Suppressor macrophage treated with lipopolysaccharide for 4 hours (primary cell): Measurements from ENCODE around the gene HP1BP3.
"Not testable (repeated sequence)": the region's sequence is repeated elsewhere in the genome, so short reads cannot be mapped to it uniquely, and the experiment has no call there.

Experiments used
- DNase-seq: peaks from one replicate; pipeline ENCODE4 v3.0.0-alpha.2; 2020

The HP1BP3 gene

DNA sequence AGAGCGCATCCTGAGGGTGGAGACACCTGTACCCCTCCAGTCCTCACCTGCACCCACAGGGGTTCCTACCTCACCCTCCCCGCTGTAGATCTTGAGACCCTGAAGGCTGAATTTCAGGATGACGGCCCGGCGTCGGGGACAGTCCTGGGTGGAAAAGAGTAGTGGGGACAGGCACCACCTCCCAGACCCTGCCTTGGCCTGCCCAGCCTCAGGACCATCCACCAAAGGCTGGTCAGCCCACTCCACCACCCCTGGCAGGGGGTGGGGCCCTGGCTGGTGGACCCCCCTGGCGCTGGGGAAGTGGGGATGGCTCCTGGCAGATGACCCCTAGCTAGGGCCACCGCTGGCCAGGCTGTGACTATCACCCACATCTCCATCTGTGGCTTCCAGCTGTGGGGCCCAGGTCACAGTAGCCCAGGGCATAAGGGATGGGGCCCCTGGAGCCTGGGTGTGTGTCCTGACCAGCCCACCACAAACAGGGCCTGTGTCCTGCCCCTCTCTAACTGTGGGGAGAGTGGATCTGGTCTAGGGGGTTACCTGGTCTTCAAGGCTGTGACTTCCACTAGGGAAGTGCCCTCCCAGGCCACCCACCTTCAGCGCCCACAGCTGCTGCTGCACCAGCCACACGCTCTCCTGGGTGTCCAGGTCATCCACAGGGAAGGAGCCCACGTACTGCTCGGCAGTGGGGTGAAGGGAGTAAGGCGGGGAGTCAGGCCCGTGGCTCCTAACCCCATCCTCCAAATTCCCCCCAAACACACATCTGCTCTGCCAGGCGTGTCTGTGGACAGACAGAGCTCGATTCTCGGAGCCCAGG, 60.0 kb downstream of the HP1BP3 start:
- DNase-seq: no peak

DNA sequence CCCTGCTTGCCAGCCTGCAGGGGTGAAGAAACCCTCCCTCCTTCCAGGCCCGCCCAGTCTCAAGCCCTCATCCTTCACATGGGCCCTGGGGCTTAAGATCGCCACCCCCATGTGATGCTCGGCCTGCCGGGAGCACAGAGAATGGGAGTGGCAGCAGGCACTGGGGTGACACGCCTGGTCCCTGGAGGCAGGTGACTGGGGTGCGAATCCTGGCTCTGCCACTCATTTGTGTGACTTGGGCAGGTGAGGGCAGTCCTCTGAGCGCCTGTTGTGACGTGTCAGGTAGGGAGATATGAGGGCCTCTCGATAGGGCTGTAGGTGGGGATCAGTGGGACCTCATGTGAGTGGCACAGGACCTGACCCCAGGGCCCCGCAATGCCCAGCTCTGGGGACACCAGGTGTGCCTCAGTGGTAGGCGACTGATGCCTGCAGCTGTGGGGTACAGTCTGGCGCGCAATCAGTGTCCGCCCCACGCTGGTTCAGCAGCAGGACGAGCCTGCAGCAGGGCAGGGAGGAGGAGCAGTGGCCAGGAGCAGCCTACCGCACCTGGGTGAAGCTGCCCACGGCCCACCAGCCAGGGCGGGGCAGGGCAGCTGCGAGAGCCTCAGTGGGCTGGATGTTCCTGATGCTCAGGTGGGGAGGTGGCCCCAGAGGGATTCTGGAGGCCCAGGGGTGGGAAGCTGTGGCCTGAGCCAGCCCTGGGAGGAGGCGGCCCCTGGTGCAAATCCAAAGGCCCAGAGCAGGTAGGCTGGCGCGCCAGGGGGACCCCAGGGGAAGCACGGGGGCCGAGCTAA, 60.8 kb downstream of the HP1BP3 start:
- no peak for DNase-seq

GRCh38 chr1:20725189-20726117, 61.7 kb downstream of the HP1BP3 start:
- DNase-seq: no peak

DNA sequence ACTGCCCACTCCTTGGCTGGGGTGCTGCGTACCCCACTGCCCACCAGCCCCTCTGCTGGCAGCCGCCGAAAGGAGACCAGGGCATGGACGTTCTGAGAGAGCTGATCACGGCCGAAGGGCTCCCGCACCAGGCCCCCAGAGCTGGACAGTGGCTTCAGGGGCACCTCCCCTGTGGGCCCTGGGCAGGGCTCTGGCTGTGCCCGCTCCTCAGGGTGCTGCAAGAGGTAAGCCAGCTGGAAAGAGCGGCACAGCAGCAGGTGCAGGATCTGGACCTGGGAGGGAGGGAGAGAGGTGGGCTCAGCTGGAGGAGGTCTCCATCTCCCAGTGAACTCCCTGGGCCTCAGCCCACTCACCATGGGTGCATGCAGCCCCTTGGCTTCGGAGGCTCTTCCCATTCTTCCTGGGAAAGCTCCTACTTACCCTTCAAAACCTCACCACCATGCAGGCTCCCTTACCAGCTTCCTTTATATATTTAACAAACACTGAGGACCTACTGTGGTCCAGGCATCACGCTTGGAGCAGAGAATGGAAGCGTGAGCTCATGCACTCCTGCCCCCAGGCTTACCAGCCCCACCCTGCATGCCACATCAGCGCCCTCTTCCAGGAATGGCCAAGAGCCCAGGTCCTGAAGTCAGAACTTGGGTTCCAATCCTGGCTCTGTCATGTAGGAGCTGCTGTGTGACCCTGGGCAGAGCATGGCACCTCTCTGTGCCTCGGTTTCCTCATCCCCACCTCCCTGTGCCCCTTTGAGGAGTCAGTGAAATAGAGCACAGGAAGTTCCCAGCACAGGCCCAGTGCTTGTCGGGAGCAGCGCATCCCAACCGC, 62.5 kb downstream of the HP1BP3 start:
- no peak for DNase-seq

DNA sequence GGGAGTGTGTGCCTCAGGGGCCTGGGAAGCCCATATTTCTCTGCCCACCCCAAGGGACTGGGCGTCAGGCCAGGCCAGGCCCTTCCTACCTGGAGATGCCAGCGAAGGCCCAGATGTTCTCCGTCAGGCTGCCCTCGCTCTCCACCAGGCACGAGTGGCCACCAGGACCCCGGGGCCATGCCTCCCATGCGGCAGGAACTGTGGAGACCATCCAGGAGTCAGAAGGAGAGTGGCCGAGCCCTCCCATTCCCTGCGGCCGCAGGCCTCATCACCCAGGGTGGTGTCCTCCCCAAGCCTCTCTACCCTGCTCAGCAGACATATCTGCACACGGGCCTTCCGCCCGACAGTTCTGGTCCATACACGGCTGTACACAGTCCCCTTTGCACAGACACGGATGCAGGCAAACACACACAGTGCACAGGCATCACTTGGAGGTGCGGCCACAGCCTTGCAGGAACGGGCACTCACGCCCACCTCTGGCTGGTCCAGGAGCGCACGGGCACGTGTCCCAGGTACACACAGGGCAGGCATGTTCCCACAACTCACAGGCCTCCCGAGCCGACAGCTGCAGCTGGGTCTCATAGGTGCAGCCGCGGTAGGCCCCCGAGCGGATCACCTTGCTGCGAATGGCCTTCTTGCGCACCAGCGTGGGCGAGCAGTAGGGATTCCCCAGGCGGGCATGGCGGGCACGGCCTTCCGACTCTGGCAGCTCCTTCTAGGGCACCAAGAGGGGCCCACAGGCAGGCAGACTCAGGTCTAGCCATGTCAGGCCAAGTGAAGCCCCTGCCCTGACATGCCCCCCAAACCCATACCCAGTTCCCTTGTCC, 63.4 kb downstream of the HP1BP3 start:
- no peak for DNase-seq

GRCh38 chr1:20723159-20723536, 64.0 kb downstream of the HP1BP3 start:
- no peak for DNase-seq

DNA sequence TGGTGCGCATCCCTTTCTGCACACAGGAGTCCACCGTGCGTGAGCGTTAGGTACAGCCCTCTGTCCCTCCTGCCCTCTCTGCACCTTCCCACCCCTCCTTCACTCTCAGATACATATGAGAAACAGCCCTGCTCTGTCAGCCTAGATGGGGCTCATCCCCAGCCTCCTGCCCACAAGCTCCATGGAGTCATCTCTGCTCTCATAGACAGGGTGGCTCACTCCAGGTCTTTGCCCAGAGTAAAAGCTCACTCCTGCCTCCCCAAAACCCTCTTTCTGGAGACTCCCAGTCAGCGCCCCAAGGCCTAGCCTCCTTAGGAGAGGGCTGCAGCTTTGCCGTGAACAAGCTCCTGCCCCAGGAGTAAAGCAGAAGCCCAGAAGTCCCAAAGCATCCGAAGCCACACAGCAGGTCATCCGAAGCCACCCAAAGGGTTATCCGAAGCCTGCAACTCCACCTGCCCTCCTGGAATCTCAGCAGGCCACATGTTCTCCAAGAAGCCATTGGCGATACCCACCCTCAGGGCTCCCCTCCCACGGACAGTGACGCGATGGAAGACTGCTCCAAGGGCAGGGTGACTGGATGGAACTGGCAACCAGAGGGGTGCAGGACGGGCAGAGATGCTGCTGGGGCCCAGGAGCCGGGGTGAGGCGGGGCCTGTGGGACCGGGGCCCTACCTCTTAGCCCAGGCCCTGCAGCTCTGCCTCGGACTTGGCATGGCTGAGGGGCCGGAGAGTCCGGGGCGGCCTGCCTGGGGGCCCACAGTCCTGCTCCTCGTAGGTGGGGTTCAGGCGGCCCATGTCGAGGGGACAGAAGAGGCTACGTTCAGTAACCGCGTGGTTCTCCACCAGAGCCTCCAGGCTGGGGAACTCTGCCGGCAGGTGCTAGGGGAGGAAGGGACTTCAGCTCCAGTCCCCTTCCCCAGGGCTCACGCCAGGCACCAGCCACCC, 65.7 kb downstream of the HP1BP3 start:
- DNase-seq: no peak

DNA sequence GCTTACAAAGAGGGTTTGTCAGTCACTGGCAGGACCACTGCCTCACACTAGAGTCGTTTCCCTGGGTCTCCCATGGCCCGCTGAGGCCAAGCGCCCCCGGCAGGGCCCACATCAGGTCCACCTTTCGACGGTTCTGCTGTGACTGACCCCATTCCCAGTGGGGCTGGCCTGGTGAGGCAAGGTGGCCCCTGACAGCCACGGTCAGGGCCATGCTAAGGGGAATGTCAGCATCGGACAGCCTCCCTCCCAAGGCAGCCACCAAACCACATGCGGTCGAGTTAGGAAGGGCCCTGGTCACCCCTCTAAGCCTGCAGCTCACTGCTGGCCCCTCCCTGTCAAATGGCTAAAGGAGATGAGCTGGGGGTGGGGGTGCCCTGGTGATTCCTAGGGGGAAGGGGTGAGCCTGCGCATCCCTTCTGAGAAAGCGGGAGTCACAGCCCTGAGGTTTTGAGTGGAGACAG, 66.4 kb downstream of the HP1BP3 start:
- no peak for DNase-seq

DNA sequence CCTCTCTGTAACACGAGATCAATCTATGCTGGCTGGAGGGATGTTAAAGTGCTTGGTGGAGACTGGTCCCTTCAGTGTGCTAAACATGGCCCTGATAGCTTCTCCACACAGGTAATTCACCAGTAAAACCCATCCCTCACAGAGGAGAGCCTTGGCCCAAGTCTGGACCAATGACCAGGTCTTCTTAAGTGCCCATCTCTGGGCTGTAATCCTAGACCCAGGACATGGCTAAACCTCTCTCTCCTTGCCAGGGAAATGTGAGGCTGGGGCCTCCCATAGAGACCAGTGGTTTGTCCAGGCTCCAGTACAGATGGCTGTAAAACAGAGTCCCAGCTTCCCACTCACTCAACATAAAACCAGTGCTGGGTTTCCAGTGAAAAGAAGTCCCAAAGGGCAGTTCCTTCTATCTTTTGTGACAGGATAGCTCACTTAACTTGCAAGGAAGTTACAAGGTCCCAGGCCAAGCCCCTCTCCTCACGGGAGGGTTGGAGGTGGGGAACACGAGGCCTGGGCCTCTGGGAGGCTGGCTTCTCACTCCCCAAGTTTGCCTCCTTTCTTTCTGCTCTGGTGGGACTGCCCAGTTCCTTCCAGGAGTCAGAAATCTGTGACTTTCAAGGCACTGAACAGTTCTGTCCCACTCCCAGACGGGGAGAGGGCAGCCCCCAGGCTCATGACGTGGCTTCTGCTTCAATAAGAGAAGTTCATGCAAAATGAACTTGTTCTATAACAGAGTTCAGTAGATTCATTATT, 67.1 kb downstream of the HP1BP3 start:
- no peak for DNase-seq

- DNase-seq: no peak
Measured at GRCh38 chr1:20719261-20719660, 67.8 kb downstream of the HP1BP3 start.

DNA sequence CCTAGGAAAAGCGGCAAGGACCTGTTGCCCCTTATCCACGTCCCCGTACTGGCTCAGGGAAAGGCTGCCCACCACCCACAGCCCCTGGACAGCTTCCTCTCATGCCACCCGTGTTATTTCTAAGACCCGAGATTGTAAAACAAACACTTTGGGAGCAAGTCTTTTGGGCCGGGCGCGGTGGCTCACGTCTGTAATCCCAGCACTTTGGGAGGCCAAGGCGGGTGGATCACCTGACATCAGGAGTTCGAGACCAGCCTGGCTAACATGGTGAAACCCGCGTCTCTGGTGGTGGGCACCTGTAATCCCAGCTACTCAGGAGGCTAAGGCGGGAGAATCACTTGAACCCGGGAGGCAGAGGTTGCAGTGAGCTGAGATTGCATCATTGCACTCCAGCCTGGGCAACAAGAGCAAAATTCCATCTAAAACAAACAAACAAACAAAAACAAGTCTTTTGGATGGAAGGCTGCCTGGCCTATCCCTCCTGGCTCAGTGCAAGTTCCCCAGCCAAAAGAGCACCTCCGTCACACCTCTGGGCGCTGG, 68.7 kb downstream of the HP1BP3 start:
- not testable (repeated sequence) for DNase-seq

- peak; percentile 79 for DNase-seq
Measured at GRCh38 chr1:20717452-20718342, 69.4 kb downstream of the HP1BP3 start, which contains the start of gene KIF17. Gene KIF17 (minus strand): TSS chr1:20718007. CDS start chr1:20717706, 301 bp downstream.

DNA sequence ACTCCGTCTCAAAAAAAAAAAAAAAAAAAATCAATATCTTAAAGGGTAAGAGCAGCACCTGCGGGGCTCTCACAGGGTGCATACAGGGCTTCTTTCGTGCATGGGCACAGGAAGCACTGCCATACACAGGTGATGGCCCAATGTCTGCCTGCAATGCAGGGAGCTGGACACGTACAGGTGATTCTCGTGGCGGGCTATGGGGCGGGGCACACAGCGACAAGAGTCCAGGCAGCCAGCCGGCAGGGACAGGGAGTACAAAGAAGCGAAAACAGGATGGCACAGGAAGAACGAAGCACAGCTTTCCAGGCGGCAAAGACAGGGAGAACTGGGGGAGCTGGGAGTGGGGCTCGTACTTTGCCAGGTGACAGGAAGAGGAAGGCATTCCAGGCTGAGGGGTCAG, 70.9 kb downstream of the HP1BP3 start:
- DNase-seq: no peak

DNA sequence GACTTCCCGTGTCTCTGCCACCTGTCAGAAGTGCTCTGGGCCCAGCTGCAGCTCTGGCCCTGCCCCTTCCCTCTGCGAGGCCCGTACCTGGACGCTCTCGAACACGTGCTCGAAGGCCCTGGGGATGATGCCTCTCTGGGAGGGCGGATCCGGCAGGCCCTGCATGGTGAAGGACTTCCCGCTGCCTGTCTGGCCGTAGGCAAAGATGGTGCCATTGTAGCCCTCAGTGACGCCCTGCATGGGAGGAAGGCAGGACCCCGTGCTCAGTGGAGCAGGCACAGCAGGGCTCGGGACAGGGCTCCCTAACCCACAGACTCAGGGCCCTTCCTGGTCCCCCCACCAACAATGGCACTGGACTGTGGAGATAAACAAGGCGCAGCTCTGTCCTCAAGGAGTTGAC, 71.7 kb downstream of the HP1BP3 start:
- no peak for DNase-seq

GRCh38 chr1:20713440-20713839, 73.7 kb downstream of the HP1BP3 start:
- no peak for DNase-seq

DNA sequence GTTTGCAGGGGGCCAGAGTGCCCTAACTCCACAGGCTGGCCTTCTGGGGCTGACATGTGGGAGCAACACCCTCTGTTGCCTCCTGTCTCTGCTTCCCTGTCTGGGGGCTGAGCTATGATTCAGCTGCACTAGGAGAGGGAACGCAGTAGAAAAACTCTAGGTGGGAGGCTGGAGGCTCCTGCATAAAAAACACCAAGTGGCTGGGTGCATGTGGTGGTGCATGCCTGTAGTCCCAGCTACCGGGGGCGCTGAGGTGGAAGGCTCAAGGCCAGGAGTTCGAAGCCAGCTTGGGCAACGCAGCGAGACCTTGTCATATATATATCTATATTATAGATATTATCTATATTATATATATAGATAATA, 74.9 kb downstream of the HP1BP3 start:
- no peak for DNase-seq

DNA sequence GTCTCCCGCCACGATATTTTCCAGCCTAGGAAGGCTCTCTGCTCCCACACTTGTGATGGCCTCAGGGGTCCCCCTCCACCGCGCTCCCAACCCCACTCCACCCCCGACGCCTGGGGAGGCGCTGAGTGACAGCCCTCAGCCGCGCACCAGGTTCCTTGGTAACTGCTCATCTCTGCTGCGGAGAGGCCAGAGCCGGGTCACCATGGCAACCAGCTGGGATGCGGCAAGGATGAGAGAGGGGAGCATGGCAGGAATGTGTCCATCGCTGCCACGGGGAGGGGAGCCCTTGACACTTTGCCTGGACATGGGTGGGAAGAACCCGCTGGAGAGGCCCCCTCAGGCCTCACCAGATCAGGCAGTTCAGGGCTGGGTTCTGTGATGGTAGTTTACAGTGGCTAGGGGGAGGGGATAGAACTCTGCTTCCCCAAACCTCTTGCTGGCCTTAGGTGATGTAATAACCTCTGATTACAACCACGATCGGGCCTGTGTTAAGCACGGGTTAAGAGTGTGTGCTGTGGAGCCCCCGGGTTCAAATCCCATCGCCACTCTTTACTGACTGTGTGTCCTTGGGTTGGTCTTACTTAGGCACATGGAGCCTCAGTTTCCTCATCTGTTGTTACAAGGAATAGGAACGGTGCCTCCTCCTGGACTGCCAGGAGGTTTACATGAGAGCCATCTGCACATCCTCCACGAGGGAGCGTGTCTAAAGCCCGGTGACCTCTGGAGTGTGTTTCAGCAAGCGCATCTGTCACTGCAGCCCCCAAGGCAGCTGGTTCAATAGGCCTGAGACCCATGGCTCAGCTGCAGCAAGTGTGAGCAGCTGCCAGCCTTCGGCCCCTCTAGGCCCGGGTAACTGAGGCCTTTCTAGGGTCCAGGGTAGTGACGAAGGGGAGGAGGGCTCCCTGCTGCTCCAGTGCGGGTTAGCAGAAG, 75.6 kb downstream of the HP1BP3 start:
- DNase-seq: peak; percentile 11
